HG03342 (cell line): ENCODE data around the gene CDC42BPA.

Experiments used
- ATAC-seq: cut with Tn5 transposase; IDR thresholded peaks from one replicate; pipeline ENCODE4 v1.9.1; 2021; ENCODE audit warnings: mild to moderate bottlenecking, moderate library complexity; ENCODE audit not compliant: unreplicated experiment

The CDC42BPA gene

DNA sequence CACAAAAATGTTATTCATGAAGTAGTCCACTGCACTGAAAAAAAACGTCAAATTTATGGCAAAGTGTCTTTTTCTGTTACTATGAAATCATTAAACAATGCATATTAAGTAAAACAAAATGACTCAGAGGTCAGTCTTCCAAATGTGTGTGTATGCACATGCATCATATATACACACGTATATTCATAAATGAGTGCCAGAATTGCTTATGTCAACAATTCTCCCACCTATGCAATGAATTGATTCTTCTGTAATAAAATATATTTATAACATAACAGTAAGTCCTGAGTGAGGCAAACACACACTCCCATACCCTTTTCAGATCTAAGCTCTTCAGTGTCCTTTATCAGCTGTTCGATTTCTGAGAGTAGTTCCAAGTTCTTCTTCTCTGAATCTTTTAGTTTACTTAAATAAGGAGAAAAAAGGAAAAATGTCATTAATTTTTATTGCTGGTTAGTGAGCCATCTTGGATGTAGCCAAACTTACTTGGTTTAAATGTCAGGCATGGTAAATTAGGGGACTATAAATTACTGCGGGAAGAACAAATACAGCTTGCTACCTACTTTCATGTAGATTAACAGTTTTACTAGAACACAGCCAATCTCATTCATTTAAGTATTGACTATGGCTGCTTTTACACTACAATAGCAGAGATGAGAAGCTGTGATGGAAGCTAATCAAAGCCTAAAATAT lies 246.3 kb downstream of the CDC42BPA start:
- no peak for ATAC-seq

DNA sequence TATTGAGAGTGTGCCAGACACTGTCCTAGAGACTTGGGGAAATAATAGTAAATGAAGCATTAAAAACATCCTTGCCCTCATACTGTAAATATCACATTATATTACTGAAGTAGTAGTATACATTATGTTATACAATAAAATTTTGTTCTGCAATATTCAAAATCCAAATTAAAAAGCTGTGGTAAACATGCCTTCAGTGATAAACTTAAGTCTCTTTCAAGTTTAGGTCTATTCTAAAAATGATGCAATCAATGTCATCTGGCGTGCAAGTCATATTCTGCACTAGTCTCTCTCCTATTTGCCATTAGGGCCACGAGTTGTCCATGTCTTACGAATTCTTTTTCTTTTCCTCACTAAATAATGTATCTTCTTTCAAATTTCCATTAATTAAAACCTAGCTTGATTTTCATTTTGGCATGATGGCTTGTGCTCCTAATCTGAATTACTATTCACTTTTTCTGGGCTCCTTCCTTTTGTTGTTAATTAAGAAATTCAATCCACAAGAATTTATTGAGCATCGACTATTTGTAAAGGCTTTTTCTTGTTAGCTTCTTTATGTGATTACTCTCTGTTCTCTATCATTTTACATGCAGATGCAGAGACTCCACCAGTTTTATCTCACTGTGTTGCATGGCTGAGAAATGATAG lies 247.5 kb downstream of the CDC42BPA start:
- ATAC-seq: no peak

- ATAC-seq: no peak
These were observed 248.8 kb downstream of the CDC42BPA start for GRCh38 chr1:227069490-227069889.

GRCh38 chr1:227068883-227069282 lies 249.4 kb downstream of the CDC42BPA start:
- no peak for ATAC-seq

DNA sequence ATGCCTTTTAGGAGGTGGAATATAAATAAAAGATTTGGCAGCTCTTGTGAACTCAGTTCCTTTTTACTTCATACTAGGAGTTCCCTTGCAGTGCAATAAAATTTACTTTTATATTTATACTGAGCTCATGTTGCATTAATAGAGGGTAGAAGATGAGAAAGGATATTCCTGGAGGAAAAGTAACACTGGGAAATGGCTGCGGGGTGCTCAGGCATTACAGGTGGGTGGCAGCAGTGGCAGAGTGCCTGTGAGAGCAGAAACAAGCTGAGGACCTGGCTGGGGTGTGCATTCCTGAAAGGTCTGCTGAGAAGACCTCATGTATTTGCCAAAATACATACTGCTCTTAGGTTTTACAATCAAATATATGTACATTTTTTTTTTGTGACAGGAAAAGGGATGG lies 251.3 kb downstream of the CDC42BPA start:
- ATAC-seq: no peak

DNA sequence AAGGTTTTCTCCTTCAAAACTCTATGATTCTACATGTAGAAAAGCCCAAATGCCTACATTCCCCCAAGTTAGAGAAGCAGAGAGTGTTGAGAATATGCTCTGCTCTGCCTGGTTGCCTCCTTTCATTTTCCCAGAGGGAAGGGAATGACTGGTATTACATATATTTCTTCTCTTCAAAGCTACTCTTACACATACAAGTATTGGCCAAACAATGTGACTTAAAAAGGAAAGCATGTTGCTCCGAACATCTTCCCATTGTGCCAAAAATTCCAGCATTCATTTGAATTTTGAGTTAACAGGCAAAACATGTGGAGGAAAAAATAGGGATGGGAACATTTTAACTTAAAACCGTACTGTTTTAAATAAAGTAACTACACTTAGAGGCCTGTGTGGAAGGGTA lies 253.0 kb downstream of the CDC42BPA start:
- no peak for ATAC-seq

DNA sequence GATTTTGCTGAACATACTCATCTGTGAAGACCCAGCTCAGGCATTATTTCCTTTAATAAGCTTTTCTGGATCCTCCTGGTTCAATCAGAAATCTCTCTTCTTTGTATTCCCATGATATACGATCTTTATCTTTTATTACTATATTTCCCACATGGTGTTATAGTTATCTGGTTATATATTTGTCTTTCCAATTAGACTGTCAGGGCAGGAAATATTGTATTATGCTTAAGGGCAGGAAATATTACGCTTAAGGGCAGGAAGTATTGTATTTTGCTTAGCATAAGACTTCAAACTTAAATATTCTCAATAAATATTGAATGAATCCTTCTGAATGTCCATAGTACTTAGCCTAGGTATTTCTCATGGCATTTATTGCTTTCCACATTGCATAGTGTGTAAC lies 256.0 kb downstream of the CDC42BPA start:
- no peak for ATAC-seq

- no peak for ATAC-seq
These were observed 259.2 kb downstream of the CDC42BPA start for GRCh38 chr1:227059076-227059475.

- ATAC-seq: no peak
These were observed 260.0 kb downstream of the CDC42BPA start for GRCh38 chr1:227058321-227058751.

- ATAC-seq: no peak
These were observed 269.0 kb downstream of the CDC42BPA start for GRCh38 chr1:227049253-227049652.

- ATAC-seq: no peak
These were observed 274.5 kb downstream of the CDC42BPA start for GRCh38 chr1:227043755-227044154.

DNA sequence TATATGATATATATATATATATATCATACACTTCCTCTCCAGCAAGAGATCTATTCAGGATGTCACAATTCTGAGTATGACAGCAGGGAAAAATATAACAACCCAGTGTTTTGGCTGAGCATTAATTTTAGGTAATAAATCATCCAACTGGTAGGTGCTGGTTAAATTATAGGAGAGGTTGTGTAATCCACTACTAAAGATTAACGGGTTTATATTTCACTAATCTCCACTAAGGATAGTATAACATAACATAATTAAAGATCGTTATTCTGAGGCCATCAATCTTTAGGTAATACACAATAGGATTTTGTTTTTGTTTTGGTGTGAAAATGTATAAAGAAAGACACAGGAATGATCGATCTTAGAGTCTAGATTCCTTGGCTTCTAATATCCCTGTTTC lies 276.0 kb downstream of the CDC42BPA start:
- ATAC-seq: no peak

- no peak for ATAC-seq
These were observed 279.9 kb downstream of the CDC42BPA start for GRCh38 chr1:227038401-227038800.

- ATAC-seq: no peak
These were observed 281.2 kb downstream of the CDC42BPA start for GRCh38 chr1:227037121-227037520.

DNA sequence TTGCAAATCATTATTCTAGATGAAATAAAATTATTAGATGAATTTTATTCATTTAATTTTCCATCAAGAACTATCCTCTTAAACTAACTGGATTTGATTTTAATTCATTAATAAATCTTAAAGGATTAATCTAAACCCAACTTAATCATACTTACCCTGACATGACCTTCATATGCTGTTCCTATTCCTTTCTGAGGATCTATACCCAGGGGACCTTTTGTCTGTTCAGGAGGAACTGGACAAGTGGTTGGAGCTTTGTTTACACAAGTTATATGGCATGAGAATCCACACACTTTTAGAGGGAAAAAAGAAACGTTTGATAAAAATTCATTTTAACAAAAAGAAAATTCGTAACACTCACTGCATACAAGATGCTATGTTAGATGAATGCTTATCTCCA lies 283.0 kb downstream of the CDC42BPA start:
- ATAC-seq: no peak

GRCh38 chr1:227033880-227034279 lies 284.4 kb downstream of the CDC42BPA start:
- no peak for ATAC-seq

DNA sequence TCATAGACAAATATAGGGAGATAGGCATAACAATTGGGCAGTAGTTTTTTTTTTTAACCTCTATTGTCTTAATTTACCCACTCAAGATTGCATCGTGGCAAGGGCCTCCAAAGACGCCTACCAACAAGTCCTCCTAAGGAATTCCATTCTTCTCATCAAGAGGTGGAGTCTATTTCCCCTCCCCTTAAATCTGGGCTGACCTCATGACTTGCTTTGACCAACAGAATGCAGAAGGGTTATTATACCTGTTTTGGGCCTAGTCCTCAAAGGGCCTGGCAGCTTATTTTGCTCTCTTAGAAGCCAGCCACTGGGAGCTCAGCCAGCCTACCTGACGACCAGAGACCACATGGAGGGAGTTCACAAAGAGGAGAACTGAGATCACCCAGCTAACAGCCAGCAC lies 285.9 kb downstream of the CDC42BPA start:
- no peak for ATAC-seq

DNA sequence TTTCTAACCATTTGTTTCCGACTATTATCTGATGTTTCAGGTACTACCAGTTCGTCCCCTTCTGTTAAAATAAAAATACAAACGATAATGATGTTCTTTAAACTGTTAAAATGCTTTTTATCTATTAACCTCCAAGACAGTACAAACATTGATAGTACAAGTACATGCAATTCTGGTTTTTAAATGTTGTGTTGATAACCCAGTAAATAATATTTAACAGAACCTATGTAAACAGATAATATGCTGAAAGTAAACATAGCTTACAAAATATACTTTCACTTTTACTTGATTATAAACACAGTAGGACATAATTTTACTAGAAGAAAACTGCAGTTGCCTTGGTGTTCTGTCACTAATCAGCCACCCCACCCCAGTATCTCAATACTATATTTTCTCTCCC lies 301.3 kb downstream of the CDC42BPA start:
- ATAC-seq: no peak

- no peak for ATAC-seq
These were observed 307.6 kb downstream of the CDC42BPA start for GRCh38 chr1:227010645-227011044.

DNA sequence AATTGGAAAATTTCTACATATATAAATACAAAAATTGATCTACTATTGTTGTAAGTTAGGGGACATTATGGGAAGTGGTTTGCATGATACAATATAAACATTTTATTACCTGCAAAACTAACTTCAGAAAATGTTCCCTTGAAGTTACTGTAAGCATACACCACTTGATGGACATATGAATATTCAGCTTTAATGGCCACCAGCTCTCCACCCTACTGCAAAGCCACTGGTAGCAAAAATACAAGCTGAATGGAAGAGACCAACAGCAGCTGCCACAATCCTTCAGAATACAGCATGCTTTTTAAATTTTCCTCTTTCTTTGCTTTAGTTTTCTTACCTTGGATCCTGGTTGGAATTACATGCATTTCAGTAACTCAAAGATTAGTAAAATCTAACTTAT lies 308.4 kb downstream of the CDC42BPA start:
- no peak for ATAC-seq

- ATAC-seq: no peak
These were observed 312.0 kb downstream of the CDC42BPA start for GRCh38 chr1:227006226-227006796.

GRCh38 chr1:227004796-227005195 lies 313.5 kb downstream of the CDC42BPA start:
- ATAC-seq: no peak
